ENCODE measurements around the gene SPAG7. TPM values are rescaled to one million over a fixed set of nuclear protein-coding genes. Genes with fewer than 3 reads are reported as not detected.
A peak's percentile ranks its signal among the peaks of the same experiment; 100 is the strongest.

The SPAG7 gene
- total RNA-seq, 2 donors from 2014 or later, result 83.9 to 122 TPM

GRCh38 chr17:4939796-4940554 lies 27.6 kb downstream of the SPAG7 start, which contains the start of the genes RNF167 and SLC25A11:
Gene RNF167, plus strand, starts transcription at chr17:4940268. Its CDS starts 642 bp downstream, at chr17:4940910.
Gene SLC25A11, minus strand, starts transcription at chr17:4940046. Its CDS starts 136 bp downstream, at chr17:4939910.
- Histone ChIP-seq H3K36me3 (peaks cover 49% of the 10 kb centered on the region), H3K9me3 (no peaks in the 10 kb centered on the region), H3K4me3 (peak within 1 kb of the TSS; percentile 91), H3K27ac (peak within 1 kb of the TSS; percentile 92 to 96), H3K27me3 (no peaks in the 10 kb centered on the region), H3K4me1 (peaks cover 3 to 54% of the 10 kb centered on the region in 2 donors)
- peak in 1 of 2 donors; percentile 30 for TF ChIP-seq CTCF (IDR thresholded peaks at IDR 0.05)
- DNase-seq (ENCODE audit: low spot score), result peak; percentile 98

- H3K9me3 ChIP-seq, result no peaks in the 10 kb centered on the region
- peaks cover 45% of the 10 kb centered on the region for H3K36me3 ChIP-seq
- no peaks in the 10 kb centered on the region for H3K27me3 ChIP-seq
- DNase-seq (ENCODE audit: low spot score), result no peak
- peaks cover 3 to 51% of the 10 kb centered on the region in 2 donors for H3K4me1 ChIP-seq
- no peak for TF ChIP-seq CTCF (IDR thresholded peaks at IDR 0.05)
- H3K27ac ChIP-seq, result peak overlapping the region; percentile 92 to 96
- H3K4me3 ChIP-seq, result peak overlapping the region; percentile 91
Measured at GRCh38 chr17:4939546-4939795, 28.1 kb downstream of the SPAG7 start.

- H3K4me1 ChIP-seq, result peaks cover 3 to 51% of the 10 kb centered on the region in 2 donors
- H3K9me3 ChIP-seq, result no peaks in the 10 kb centered on the region
- peaks cover 41% of the 10 kb centered on the region for H3K36me3 ChIP-seq
Measured at GRCh38 chr17:4938688-4939545, 28.7 kb downstream of the SPAG7 start.

GRCh38 chr17:4938069-4938491 lies 29.5 kb downstream of the SPAG7 start:
- peaks cover 3 to 51% of the 10 kb centered on the region in 2 donors for H3K4me1 ChIP-seq
- H3K36me3 ChIP-seq, result peaks cover 34% of the 10 kb centered on the region
- no peak for DNase-seq (ENCODE audit: low spot score)
- no peak for TF ChIP-seq CTCF (IDR thresholded peaks at IDR 0.05)
- no peak overlapping the region for H3K4me3 ChIP-seq
- H3K27me3 ChIP-seq, result no peaks in the 10 kb centered on the region
- H3K27ac ChIP-seq, result peak overlapping the region; percentile 92 to 96
- no peaks in the 10 kb centered on the region for H3K9me3 ChIP-seq

More at GRCh38 chr17:4938688-4939545, 28.7 kb downstream of the SPAG7 start:
- H3K27ac ChIP-seq, result peak overlapping the region; percentile 92 to 96
- DNase-seq (ENCODE audit: low spot score), result no peak
- H3K27me3 ChIP-seq, result no peaks in the 10 kb centered on the region
- no peak for TF ChIP-seq CTCF (IDR thresholded peaks at IDR 0.05)
- peak overlapping the region; percentile 91 for H3K4me3 ChIP-seq

GRCh38 chr17:4937553-4937952 lies 30.1 kb downstream of the SPAG7 start:
- Histone ChIP-seq H3K4me1 (peaks cover 3 to 51% of the 10 kb centered on the region in 2 donors), H3K4me3 (no peak overlapping the region), H3K9me3 (no peaks in the 10 kb centered on the region), H3K27me3 (no peaks in the 10 kb centered on the region), H3K36me3 (peaks cover 28% of the 10 kb centered on the region), H3K27ac (peak overlapping the region in 1 of 2 donors; percentile 96)
- no peak for DNase-seq (ENCODE audit: low spot score)
- no peak for TF ChIP-seq CTCF (IDR thresholded peaks at IDR 0.05)
